Dermis lymphatic vessel endothelial cell (primary cell): ENCODE data around the gene LMO7. TPM values are rescaled to one million over a fixed set of nuclear protein-coding genes. Genes with fewer than 3 reads are reported as not detected.

Source experiments
- total RNA-seq: library from RNA; depleted of rRNA; stranded (reverse); fragments of >200 nt; gene quantifications from 2 replicates; pipeline ENCODE4 v1.2.1, GENCODE V29; 2014

LMO7 gene
- 18.2 and 34.7 TPM in 2 replicates for total RNA-seq

GRCh38 chr13:75635828-75636435 lies at the start of gene LMO7:
Gene LMO7 (plus strand): TSS chr13:75636330. CDS start chr13:75636658, 328 bp downstream.

Other genes with a start within 250 kb of the LMO7 start
- 65.1 and 75.2 TPM in 2 replicates for gene TBC1D4, start 154.2 kb upstream of the LMO7 start, total RNA-seq
- 56.9 and 115 TPM in 2 replicates for gene COMMD6, start 98.5 kb upstream of the LMO7 start, total RNA-seq
- 26.5 and 35.8 TPM in 2 replicates for gene UCHL3, start 86.5 kb upstream of the LMO7 start, total RNA-seq